ENCODE data around the gene C4A. TPM values are rescaled to one million over a fixed set of nuclear protein-coding genes. Genes with fewer than 3 reads are reported as not detected.
A peak's percentile ranks its signal among the peaks of the same experiment; 100 is the strongest.

The C4A gene
- total and polyA plus RNA-seq, 2 of the 13 experiments (the other 11 are each of a cell fraction or from before 2014, with no cell fraction given), result 165 to 478 TPM

GRCh38 chr6:31947070-31947675 lies 34.7 kb upstream of the C4A start (continued):
- TF ChIP-seq, protein P1, sequence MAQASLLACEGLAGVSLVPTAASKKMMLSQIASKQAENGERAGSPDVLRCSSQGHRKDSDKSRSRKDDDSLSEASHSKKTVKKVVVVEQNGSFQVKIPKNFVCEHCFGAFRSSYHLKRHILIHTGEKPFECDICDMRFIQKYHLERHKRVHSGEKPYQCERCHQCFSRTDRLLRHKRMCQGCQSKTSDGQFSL (CRISPR knock-in tag; IDR thresholded peaks at IDR 0.05), result no peak
- TF ChIP-seq ZNF674 (CRISPR knock-in tag; IDR thresholded peaks at IDR 0.05; ENCODE audit: low read depth) (0 out of 2 replicates have a peak, but pooled peaks have one; percentile 37), ZFP36L2 (CRISPR knock-in tag; IDR thresholded peaks at IDR 0.05) (no peak), MIER3 (CRISPR knock-in tag; IDR thresholded peaks at IDR 0.05; ENCODE audit: borderline replicate concordance) (no peak), ZSCAN21 (CRISPR knock-in tag; IDR thresholded peaks at IDR 0.05; ENCODE audit: borderline replicate concordance) (no peak), CC2D1A (CRISPR knock-in tag; IDR thresholded peaks at IDR 0.05) (no peak), SAFB2 (CRISPR knock-in tag; IDR thresholded peaks at IDR 0.05; ENCODE audit: borderline replicate concordance, low read depth) (no peak), KIAA2018 (CRISPR knock-in tag; IDR thresholded peaks at IDR 0.05; ENCODE audit: borderline replicate concordance) (no peak), ERF (CRISPR knock-in tag; IDR thresholded peaks at IDR 0.05) (no peak), MEIS1 (CRISPR knock-in tag; IDR thresholded peaks at IDR 0.05; ENCODE audit: borderline replicate concordance) (no peak), PHF5A (CRISPR knock-in tag; IDR thresholded peaks at IDR 0.05; ENCODE audit: low read depth, unreplicated experiment) (no peak), HHEX (CRISPR knock-in tag; IDR thresholded peaks at IDR 0.05) (no peak), DNMT3B (CRISPR knock-in tag; conservative IDR thresholded peaks at IDR 0.05) (no peak), CENPX (CRISPR knock-in tag; IDR thresholded peaks at IDR 0.05) (no peak), ZNF788 (CRISPR knock-in tag; IDR thresholded peaks at IDR 0.05; ENCODE audit: borderline replicate concordance) (peak; percentile 30; the same call in 1 of the 2 replicates), ZC3H13 (CRISPR knock-in tag; IDR thresholded peaks at IDR 0.05) (peak; percentile 74), DMTF1 (CRISPR knock-in tag; IDR thresholded peaks at IDR 0.05) (no peak), CAMTA2 (CRISPR knock-in tag; IDR thresholded peaks at IDR 0.05; ENCODE audit: borderline replicate concordance) (no peak), ZNF766 (CRISPR knock-in tag; IDR thresholded peaks at IDR 0.05; ENCODE audit: borderline replicate concordance) (no peak)

Measured in HepG2 (cell line).